ENCODE results near the gene MFSD11. TPM values are rescaled to one million over a fixed set of nuclear protein-coding genes. Genes with fewer than 3 reads are reported as not detected.
"Not testable (repeated sequence)": the region's sequence is repeated elsewhere in the genome, so short reads cannot be mapped to it uniquely, and the experiment has no call there.

MFSD11 gene
- total and polyA plus RNA-seq, 2 experiments from 2014 or later, result 55.6 to 69.2 TPM

DNA sequence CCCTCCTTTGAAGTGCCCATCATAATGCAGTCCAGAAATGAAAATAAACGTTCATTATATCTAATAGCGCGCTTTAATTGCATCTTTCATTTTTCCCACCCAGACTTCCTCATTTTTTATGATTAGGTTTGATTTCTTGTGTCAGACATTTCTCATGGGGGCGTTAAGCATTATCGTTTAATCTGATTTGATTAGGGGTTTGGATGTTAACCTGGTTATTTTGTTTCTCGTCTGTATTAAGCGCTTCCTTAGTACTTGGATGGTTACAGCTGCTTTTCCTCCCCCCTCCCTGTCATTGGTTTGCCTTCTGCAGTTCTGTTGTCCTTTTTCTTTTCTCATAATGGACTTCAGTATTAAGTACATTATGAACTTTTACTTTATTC is 540 bp downstream of the MFSD11 start:
- no peak for DNase-seq (ENCODE audit: low read depth in 1 of 2, low spot score in 1 of 2)
- Histone ChIP-seq H3K4me3 (peak overlapping the region; percentile 90), H3K36me3 (peaks cover 30% of the 10 kb centered on the region), H3K4me1 (ENCODE audit: low read depth) (peaks cover 26% of the 10 kb centered on the region), H3K27me3 (no peaks in the 10 kb centered on the region), H3K9me3 (ENCODE audit: low read depth) (no peaks in the 10 kb centered on the region), H3K27ac (peak overlapping the region; percentile 95)
- no peak for TF ChIP-seq CTCF (IDR thresholded peaks at IDR 0.05; ENCODE audit: low read depth, low read length)

- Histone ChIP-seq H3K36me3 (peaks cover 22% of the 10 kb centered on the region), H3K4me3 (peak overlapping the region; percentile 90), H3K4me1 (ENCODE audit: low read depth) (peaks cover 31% of the 10 kb centered on the region)
- H3K27me3 ChIP-seq; H3K27ac ChIP-seq; H3K9me3 ChIP-seq (ENCODE audit: low read depth); DNase-seq (ENCODE audit: low read depth in 1 of 2, low spot score in 1 of 2): not testable (repeated sequence)
These were observed 1.7 kb downstream of the MFSD11 start for GRCh38 chr17:76739568-76740115.

DNA sequence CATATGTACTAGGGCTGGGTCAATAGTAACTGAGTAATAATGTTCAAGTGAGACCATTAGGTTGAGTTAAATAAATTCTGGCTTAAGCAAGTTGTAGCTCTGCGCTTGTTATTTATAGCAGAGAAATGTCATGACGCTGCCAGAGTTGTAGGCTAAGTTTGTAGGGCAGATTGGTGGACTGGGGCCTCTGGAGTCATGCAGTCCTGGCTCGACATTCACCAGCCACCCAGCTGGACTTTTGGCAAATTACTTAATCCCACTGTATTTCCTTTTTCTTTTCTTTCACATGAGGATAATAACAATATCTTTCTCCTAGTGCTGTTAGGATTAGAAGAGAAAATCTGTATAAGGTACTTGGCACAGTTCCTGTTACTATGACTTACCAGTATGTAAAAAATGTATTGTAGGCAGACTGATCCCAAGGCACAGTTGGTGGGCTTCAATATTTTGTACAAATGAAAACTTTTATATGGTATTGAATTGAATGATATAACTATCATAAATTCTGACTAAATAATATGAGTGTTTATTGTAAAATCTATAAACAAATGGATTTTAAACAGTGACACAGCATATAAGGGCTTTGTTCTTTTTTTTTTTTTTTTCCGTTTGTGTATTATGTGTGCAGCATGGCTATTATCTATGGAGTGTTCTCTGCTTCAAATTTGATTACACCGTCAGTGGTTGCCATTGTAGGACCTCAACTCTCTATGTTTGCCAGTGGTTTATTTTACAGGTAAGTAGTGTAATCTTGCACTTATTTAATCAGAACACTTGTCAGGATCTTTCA is 2.6 kb downstream of the MFSD11 start:
- no peak for TF ChIP-seq CTCF (IDR thresholded peaks at IDR 0.05; ENCODE audit: low read depth, low read length)
- Histone ChIP-seq H3K36me3 (peaks cover 25% of the 10 kb centered on the region), H3K27ac (peak overlapping the region; percentile 77), H3K4me3 (peak overlapping the region; percentile 90), H3K27me3 (no peaks in the 10 kb centered on the region), H3K4me1 (ENCODE audit: low read depth) (peaks cover 26% of the 10 kb centered on the region), H3K9me3 (ENCODE audit: low read depth) (no peaks in the 10 kb centered on the region)
- DNase-seq (ENCODE audit: low read depth in 1 of 2, low spot score in 1 of 2), result peak; percentile 39 to 59

DNA sequence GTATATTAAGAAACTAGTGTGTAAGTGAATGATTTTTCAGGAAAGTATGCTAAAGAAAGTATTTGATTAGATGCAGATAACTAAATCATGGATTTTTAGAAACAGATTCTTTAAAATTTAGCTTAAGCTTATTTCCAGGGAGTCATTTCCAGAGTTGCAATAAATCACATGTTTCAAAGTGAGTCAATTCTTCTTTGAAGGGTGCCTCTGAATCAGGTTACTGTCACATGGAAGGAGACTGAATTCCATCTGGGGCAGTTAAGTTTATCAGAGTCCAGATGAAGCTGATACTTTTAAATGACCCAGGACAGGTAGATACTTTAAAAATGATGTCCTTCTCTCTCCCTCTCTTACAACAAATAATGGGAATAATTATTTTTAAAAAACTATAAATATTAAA is 5.0 kb downstream of the MFSD11 start:
- DNase-seq (ENCODE audit: low read depth in 1 of 2, low spot score in 1 of 2), result no peak
- H3K27me3 ChIP-seq, result no peaks in the 10 kb centered on the region
- H3K27ac ChIP-seq, result no peak overlapping the region
- no peak for TF ChIP-seq CTCF (IDR thresholded peaks at IDR 0.05; ENCODE audit: low read depth, low read length)
- peaks cover 32% of the 10 kb centered on the region for H3K4me1 ChIP-seq (ENCODE audit: low read depth)
- H3K4me3 ChIP-seq, result no peak overlapping the region
- no peaks in the 10 kb centered on the region for H3K9me3 ChIP-seq (ENCODE audit: low read depth)
- H3K36me3 ChIP-seq, result peaks cover 21% of the 10 kb centered on the region

DNA sequence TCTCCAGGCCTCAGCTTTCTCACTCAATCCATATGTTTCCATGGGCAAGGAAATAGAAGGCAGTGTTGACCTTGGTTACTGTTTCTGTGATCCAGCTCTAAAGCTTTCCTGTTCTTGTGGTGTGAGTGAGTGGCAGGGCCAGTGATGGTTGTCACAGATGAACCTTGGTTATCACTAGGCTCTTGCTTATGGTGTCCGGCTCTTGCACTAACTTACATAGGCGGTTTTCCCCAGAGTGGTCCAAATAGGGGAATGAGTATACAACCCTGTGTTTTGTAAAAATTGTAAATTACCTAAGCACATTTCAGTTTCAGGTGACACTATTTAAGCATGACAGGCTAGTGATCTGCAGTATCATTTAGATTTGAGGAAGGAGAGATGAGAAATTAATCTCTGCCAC is 6.8 kb downstream of the MFSD11 start:
- Histone ChIP-seq H3K4me3 (no peak overlapping the region), H3K36me3 (peaks cover 21% of the 10 kb centered on the region), H3K27me3 (no peaks in the 10 kb centered on the region), H3K4me1 (ENCODE audit: low read depth) (peaks cover 42% of the 10 kb centered on the region), H3K9me3 (ENCODE audit: low read depth) (no peaks in the 10 kb centered on the region), H3K27ac (peak overlapping the region; percentile 74)
- TF ChIP-seq CTCF (IDR thresholded peaks at IDR 0.05; ENCODE audit: low read depth, low read length), result no peak
- no peak for DNase-seq (ENCODE audit: low read depth in 1 of 2, low spot score in 1 of 2)

- H3K27me3 ChIP-seq; H3K27ac ChIP-seq; H3K9me3 ChIP-seq (ENCODE audit: low read depth); DNase-seq (ENCODE audit: low read depth in 1 of 2, low spot score in 1 of 2); H3K4me3 ChIP-seq: not testable (repeated sequence)
- peaks cover 34% of the 10 kb centered on the region for H3K4me1 ChIP-seq (ENCODE audit: low read depth)
- H3K36me3 ChIP-seq, result peaks cover 21% of the 10 kb centered on the region
These were observed 7.9 kb downstream of the MFSD11 start for GRCh38 chr17:76745785-76746184.

All from cardiac muscle cell (in vitro differentiated cells and primary cell).